Stimulated activated CD4-positive, alpha-beta T cell treated with anti-CD3 and anti-CD28 coated beads, Interleukin-12 subunit alpha, Interleukin-12 subunit beta, amount 100 ng/mL, for 24 hours (primary cell): ENCODE results near the gene AKR1D1.
"Not testable (repeated sequence)": the region's sequence is repeated elsewhere in the genome, so short reads cannot be mapped to it uniquely, and the experiment has no call there.

Experiments
- DNase-seq, 2 experiments: peaks; one replicate each; pipeline ENCODE4 v3.0.0-alpha.2; 2020; ENCODE audit warnings: low read depth in 2 of 2

Gene AKR1D1, protein sequence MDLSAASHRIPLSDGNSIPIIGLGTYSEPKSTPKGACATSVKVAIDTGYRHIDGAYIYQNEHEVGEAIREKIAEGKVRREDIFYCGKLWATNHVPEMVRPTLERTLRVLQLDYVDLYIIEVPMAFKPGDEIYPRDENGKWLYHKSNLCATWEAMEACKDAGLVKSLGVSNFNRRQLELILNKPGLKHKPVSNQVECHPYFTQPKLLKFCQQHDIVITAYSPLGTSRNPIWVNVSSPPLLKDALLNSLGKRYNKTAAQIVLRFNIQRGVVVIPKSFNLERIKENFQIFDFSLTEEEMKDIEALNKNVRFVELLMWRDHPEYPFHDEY

GRCh38 chr7:138076196-138076595 lies at the start of gene AKR1D1:
Gene AKR1D1 (plus strand): TSS chr7:138076459. CDS start chr7:138076519, 60 bp downstream.
- no peak for DNase-seq

GRCh38 chr7:138027100-138027499 lies 49.2 kb upstream of the AKR1D1 start:
- no peak for DNase-seq

DNA sequence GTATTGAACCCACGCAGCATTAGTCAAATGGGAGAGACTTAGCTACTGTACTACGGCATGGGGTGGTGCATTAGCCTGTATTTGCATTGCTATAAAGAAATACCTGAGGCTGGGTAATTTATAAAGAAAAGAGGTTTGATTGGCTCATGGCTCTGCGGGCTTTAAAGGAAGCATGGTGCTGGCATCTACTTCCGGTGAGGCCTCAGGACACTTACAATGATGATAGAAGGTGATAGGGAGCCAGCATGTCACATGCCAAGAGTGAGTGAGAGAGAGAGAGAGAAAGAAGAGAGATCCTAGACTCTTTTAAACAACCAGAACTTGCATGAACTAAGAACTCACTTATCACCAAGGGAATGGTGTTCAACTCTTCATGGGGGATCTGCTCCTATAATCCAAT lies 47.1 kb upstream of the AKR1D1 start:
- no peak for DNase-seq

DNA sequence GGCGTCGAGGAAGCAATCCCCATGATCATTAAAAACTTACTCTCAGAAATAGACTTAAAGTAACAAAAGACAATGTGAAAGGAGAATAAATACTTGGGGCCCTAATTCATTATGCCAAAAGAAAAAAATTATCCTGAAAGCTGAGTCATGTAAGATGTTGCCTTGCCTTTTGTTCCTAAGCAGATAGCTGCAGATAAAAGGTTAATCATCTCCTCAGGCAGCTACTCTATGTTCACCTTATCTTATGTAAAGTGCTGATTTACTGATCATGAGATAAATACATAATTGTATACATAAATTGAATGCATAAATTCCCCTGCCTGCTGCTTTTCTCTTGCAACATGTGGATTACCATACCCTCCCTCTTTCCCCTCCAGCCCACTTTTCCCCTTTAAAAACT lies 46.3 kb upstream of the AKR1D1 start:
- DNase-seq = no peak

GRCh38 chr7:138030679-138031351 lies 45.4 kb upstream of the AKR1D1 start:
- DNase-seq = no peak

DNA sequence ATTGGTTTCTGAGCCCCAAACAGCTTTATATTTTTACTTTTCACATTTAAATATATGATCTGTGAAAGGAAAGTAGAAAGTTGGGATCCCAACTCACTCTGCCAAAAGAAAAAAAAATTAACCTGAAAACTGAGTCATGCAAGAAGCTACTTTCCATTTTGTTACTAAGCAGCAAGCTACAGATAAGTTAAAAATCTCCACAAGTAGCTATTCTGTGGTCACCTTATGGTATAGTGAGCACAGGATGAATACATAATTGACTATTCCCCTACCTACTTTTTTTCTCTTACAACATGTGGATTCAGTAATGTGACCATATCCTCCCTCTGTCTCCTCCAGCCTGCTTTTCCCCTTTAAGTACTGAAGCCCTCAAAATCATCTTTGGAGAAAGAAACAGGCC lies 44.1 kb upstream of the AKR1D1 start:
- no peak for DNase-seq

DNA sequence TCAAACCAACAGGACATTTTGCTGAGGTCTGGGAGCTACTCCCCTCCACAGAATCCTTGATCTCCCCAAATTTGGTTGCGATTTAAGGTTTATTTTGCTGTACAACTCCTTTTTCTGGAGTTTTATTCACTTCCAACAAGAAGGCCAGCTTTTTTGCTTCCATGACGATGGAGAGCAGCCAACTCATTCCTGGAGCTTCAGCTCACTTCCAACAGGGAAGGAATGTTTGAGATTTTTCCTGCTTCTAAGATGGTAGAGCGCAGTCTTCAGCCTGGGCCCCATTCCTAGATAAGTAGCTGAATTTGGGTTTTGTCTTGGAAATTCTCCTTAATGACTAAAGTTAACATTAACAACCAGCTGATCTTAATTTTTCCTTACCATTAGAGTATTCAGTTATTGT lies 43.5 kb upstream of the AKR1D1 start:
- no peak for DNase-seq

- no peak for DNase-seq
These were observed 43.0 kb upstream of the AKR1D1 start for GRCh38 chr7:138033241-138033640.

- no peak for DNase-seq
These were observed 40.1 kb upstream of the AKR1D1 start for GRCh38 chr7:138036135-138036534.

DNA sequence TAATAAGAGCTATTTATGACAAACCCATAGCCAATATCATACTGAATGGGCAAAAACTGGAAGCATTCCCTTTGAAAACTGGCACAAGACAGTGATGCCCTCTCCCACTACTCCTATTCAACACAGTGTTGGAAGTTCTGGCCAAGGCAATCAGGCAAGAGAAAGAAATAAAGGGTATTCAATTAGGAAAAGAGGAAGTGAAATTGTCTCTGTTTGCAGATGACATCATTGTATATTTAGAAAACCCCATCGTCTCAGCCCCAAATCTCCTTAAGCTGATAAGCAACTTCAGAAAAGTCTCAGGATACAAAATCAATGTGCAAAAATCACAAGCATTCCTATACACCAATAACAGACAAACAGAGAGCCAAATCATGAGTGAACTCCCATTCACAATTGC lies 36.2 kb upstream of the AKR1D1 start:
- DNase-seq = not testable (repeated sequence)

GRCh38 chr7:138044897-138045296 lies 31.4 kb upstream of the AKR1D1 start:
- no peak for DNase-seq

- DNase-seq = no peak
These were observed 28.4 kb upstream of the AKR1D1 start for GRCh38 chr7:138047907-138048306.

GRCh38 chr7:138049505-138050116 lies 26.6 kb upstream of the AKR1D1 start:
- DNase-seq = no peak

- not testable (repeated sequence) for DNase-seq
These were observed 24.5 kb upstream of the AKR1D1 start for GRCh38 chr7:138051712-138052247.

DNA sequence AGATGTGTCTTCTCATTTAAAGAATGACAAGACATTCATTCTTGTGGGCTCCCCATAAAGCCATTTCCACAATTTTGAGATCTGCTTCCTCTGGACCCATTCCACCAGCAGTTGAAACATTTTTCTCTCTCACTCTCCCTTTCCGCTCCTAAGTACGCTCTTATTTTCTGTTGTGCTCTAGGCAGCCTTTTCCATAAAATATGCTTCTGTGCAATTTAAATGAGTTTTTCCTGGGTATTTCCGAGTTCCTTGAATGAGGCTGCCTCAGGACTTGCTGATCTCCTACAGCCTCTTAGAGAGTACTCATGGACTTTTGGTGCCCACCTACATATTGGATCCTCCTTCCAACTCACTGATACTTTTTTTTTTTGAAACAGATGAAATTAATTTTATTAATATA lies 23.6 kb upstream of the AKR1D1 start:
- no peak for DNase-seq

GRCh38 chr7:138055698-138056097 lies 20.6 kb upstream of the AKR1D1 start:
- not testable (repeated sequence) for DNase-seq

GRCh38 chr7:138063400-138063799 lies 12.9 kb upstream of the AKR1D1 start:
- no peak for DNase-seq

GRCh38 chr7:138064856-138065357 lies 11.4 kb upstream of the AKR1D1 start:
- no peak for DNase-seq

DNA sequence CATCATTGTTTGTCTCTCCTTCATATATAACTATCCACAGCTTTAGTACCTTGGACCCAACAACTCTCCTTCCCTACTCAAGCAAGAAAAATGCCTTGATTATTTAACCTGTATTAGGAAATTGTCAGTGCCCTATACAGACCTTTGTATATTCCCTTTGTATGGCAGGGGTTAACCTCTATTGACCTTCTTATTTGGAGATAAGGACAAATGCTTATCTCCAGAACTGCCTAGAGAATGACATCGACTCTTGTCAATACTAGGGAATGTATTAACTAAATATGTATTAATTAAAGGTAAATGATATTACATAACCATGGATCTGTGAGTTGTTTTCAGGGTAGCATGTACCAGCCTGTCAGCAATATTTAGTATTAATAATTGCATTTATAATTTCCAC lies 10.4 kb upstream of the AKR1D1 start:
- no peak for DNase-seq

DNA sequence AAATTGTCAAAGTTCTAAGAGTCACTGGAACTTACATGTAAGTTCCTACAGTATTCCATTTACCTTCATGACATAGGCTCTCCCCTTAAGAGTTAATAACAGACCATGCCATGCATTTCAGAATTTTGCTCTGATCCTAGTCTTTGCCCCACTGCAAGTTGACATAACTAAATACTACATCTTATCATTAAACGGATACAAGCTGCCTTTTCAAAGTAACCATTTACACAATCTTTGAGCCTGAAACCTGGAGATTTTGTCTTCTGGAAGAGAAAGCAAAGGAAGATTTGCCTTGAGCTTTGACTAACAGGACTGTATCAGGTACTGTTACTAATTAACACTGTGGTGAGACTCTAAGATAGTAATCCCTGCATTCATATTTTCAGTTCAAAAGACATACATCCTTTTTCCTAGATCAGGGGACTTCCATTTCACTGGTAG lies 9.3 kb upstream of the AKR1D1 start:
- DNase-seq = no peak

GRCh38 chr7:138067774-138068173 lies 8.5 kb upstream of the AKR1D1 start:
- DNase-seq = no peak

DNA sequence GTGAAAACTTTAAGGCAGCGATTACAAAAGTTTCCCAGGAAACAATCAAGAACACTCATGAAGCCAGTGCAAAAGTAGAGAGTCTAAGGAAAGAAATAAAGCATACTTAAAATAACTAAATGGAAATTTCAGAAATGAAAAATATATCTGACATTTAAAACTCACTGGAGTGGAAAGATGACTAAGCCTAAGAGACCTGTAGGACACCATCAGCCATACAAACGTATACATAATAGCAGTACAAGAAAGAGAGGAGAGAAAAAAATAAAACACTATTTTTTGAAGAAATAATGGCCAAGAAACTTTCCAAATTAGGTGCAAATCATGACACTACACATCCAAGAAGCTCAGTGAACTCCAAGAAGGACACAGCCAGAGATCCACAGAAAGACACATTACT lies 5.4 kb upstream of the AKR1D1 start:
- DNase-seq = no peak
